Heart left ventricle (tissue), 16 donors: ENCODE measurements around the gene RALGPS1. TPM values are rescaled to one million over a fixed set of nuclear protein-coding genes. Genes with fewer than 3 reads are reported as not detected.

Experiments
- ATAC-seq, 4 donors: fragments of 200-7000 bp; cut with Tn5 transposase; one replicate each; pipeline ENCODE4 v1.9.1; 2020 to 2022; ENCODE audit warnings: moderate library complexity in 4 of 4, mild to moderate bottlenecking in 3 of 4, moderate number of reproducible peaks in 1 of 4
- DNase-seq, 5 donors: peaks; one replicate each; pipeline ENCODE4 v3.0.0-alpha.2; 2020
- H3K27ac ChIP-seq, 12 donors: fragments of 200-600 bp; sonication (generic) in 4 of 12; one replicate each; pipeline versions ENCODE4 v1.5.0 to v1.8.0; 2016 to 2022; ENCODE audit warnings: mild to moderate bottlenecking in 2 of 12
- H3K27me3 ChIP-seq, 9 donors: fragments of 200-600 bp; sonication (generic) in 2 of 9; one replicate each; pipeline versions ENCODE4 v1.5.1 to v1.8.0; 2016 to 2022; ENCODE audit warnings: mild to moderate bottlenecking in 3 of 9
- H3K36me3 ChIP-seq, 9 donors: fragments of 200-600 bp; sonication (generic) in 2 of 9; one replicate each; pipeline versions ENCODE4 v1.5.0 to v1.8.0; 2018 to 2022; ENCODE audit warnings: mild to moderate bottlenecking in 2 of 9
- H3K4me1 ChIP-seq, 12 donors: fragments of 200-600 bp; sonication (generic) in 4 of 12; one replicate each; pipeline versions ENCODE4 v1.5.0 to v1.8.0; 2016 to 2022; ENCODE audit warnings: mild to moderate bottlenecking in 3 of 12
- H3K4me3 ChIP-seq, 12 donors: fragments of 200-600 bp; sonication (generic) in 4 of 12; one replicate each; pipeline versions ENCODE4 v1.5.0 to v1.8.0; 2017 to 2022; ENCODE audit warnings: mild to moderate bottlenecking in 9 of 12, moderate library complexity in 4 of 12
- H3K9me3 ChIP-seq, 12 donors: fragments of 200-600 bp; sonication (generic) in 4 of 12; one replicate each; pipeline versions ENCODE4 v1.5.0 to v1.8.0; 2016 to 2022; ENCODE audit warnings: mild to moderate bottlenecking in 1 of 12
- POLR2A ChIP-seq, 2 donors: fragments of 450-650 bp; IDR thresholded peaks; one replicate each; pipeline ENCODE4 v1.6.1; 2017; ENCODE audit warnings: antibody characterized with exemption in 2 of 2, mild to moderate bottlenecking in 2 of 2, moderate library complexity in 2 of 2
- WGBS, 4 donors: extraction: QIAGEN DNeasy Blood & Tissue Kit in 2 of 4; methylation state at CpG; one replicate each; pipeline versions ENCODE4 v1.1.5 to v1.1.7; 2013 to 2018; 5-methylcytosine and 5-hydroxymethylcytosine counted together
- intact Hi-C, 10 donors: fragments of 100-400 bp; cut with DNase I; formaldehyde crosslinking; loops; one replicate each; pipeline versions ENCODE4 v1.11.1 to v1.14.2; 2022
- polyA plus RNA-seq, 2 donors: library from polyadenylated mRNA; stranded (reverse); fragments of 200-250 nt; gene quantifications; one replicate each; pipeline ENCODE4 v1.2.3, GENCODE V29; 2013
- total RNA-seq, 9 donors: library from RNA; depleted of rRNA in 2 of 9; stranded (reverse); fragments of >200 nt in 2 of 9; fragmentation: NEBNext Ultra II Directional in 3 of 9; extraction: Animal tissue kit (Norgen Biotek cat#: 25700) in 3 of 9; gene quantifications; one replicate each; pipeline versions ENCODE4 v1.1.0 to v1.2.4, GENCODE V29; 2016 to 2023
- TF ChIP-seq, protein P1 (sequence below), 12 donors: fragments of 200-600 bp; sonication (generic) in 4 of 12; IDR thresholded peaks; one replicate each; pipeline versions ENCODE4 v1.5.0 to v1.8.0; 2018 to 2022; ENCODE audit warnings: antibody characterized with exemption in 12 of 12, mild to moderate bottlenecking in 5 of 12
- donor health status: ischemic (EF 13 %, LVEDD 7.1; RV severe dilation, severe dysfunction).
- donor health status: healthy with polysubstance abuse.
- donor health status: DM: no; HTN: yes; CAD: no.
- donor health status: DM: no; HTN: no; CAD: no.
- donor health status: ischemic (EF 25% LVEDD 6.9; RV normal size, moderate dysfunction).
- donor health status: ischemic (EF 25% LVEDD 5.7; RV mildly dilated, moderate dysfunction).
- donor health status: healthy.
- donor health status: DM: yes; HTN: yes; CAD: no.
- donor health status: ischemic (EF 35%, LVEDD 5.7; RV mildly dilated, moderate dysfunction).
- donor health status: nonischemic (EF 11% LVEDD 7.7; RV severe dilation, severe dysfunction).
- donor health status: DM: yes; HTN: yes; CAD: no.
- donor health status: PGD.
- donor health status: ischemic (EF 29% LVEDD 5.4; RV normal size, mild dysfunction).
- donor health status: nonischemic (EF 23%, LVEDD 6.1; RV moderate dilation, normal function).

Gene RALGPS1
- total and polyA plus RNA-seq, 11 donors, result 8.0 to 21.8 (median 14.4) TPM

DNA sequence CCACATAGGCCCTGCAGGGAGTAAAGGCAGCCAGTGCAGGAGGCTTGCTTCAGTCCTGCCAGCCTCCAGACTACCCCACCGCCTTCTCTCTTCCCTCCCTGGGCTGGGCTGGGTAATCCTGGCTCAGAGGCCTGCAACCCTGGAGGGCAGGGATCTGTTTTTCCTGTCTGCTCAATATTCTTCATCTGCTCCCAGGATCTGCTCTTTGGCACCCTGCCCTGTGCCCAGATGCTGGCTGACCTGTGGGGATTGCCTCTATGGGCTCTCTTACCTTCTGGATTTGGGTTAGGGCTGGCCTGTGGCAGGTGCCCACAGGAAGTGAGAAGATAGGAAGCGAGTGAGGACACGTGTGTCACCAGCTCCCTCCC, 215.1 kb downstream of the RALGPS1 start:
- Histone ChIP-seq H3K4me3 (no peak overlapping the region), H3K27me3 (no peaks in the 10 kb centered on the region), H3K4me1 (peaks cover 0 to 63% (median 54%) of the 10 kb centered on the region in 12 donors), H3K36me3 (no peaks in the 10 kb centered on the region), H3K27ac (peak overlapping the region in 10 of 12 donors; percentile 36 to 96 (median 72)), H3K9me3 (no peaks in the 10 kb centered on the region)
- 81 to 89% (median 83%) methylated on average over 3 of the region's 3 CpGs for WGBS, 4 donors
- DNase-seq, result no peak
- ATAC-seq, result no peak
- intact Hi-C loops, result loop anchor here in 1 of 10 donors (5.0 kb wide), 1 partner anchor 53 kb away; no protein-coding TSS in a partner anchor
- TF ChIP-seq, protein P1, sequence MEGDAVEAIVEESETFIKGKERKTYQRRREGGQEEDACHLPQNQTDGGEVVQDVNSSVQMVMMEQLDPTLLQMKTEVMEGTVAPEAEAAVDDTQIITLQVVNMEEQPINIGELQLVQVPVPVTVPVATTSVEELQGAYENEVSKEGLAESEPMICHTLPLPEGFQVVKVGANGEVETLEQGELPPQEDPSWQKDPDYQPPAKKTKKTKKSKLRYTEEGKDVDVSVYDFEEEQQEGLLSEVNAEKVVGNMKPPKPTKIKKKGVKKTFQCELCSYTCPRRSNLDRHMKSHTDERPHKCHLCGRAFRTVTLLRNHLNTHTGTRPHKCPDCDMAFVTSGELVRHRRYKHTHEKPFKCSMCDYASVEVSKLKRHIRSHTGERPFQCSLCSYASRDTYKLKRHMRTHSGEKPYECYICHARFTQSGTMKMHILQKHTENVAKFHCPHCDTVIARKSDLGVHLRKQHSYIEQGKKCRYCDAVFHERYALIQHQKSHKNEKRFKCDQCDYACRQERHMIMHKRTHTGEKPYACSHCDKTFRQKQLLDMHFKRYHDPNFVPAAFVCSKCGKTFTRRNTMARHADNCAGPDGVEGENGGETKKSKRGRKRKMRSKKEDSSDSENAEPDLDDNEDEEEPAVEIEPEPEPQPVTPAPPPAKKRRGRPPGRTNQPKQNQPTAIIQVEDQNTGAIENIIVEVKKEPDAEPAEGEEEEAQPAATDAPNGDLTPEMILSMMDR (IDR thresholded peaks at IDR 0.05), result no peak
- TF ChIP-seq POLR2A (IDR thresholded peaks at IDR 0.05), result no peak

GRCh38 chr9:127130235-127130634, 215.7 kb downstream of the RALGPS1 start:
- H3K9me3 ChIP-seq, result no peaks in the 10 kb centered on the region
- intact Hi-C loops, result loop anchor here in 1 of 10 donors (5.0 kb wide), 1 partner anchor 52 kb away; no protein-coding TSS in a partner anchor
- no peaks in the 10 kb centered on the region for H3K27me3 ChIP-seq
- TF ChIP-seq, protein P1 (IDR thresholded peaks at IDR 0.05), result no peak
- no peak for TF ChIP-seq POLR2A (IDR thresholded peaks at IDR 0.05)
- H3K4me1 ChIP-seq, result peaks cover 0 to 68% (median 57%) of the 10 kb centered on the region in 12 donors
- no peaks in the 10 kb centered on the region for H3K36me3 ChIP-seq
- H3K27ac ChIP-seq, result peak overlapping the region in 8 of 12 donors; percentile 51 to 96 (median 84)
- no peak overlapping the region for H3K4me3 ChIP-seq
- 70 to 83% (median 79%) methylated on average over 2 of the region's 2 CpGs for WGBS, 4 donors
- ATAC-seq (no peak), DNase-seq (no peak)

GRCh38 chr9:127130661-127131538, 216.3 kb downstream of the RALGPS1 start:
- H3K27ac ChIP-seq, result peak overlapping the region in 11 of 12 donors; percentile 32 to 96 (median 77)
- peaks cover 0 to 75% (median 60%) of the 10 kb centered on the region in 12 donors for H3K4me1 ChIP-seq
- intact Hi-C loops, result loop anchor here in 1 of 10 donors (5.0 kb wide), 1 partner anchor 51 kb away; no protein-coding TSS in a partner anchor
- TF ChIP-seq, protein P1 (IDR thresholded peaks at IDR 0.05), result no peak
- no peak for TF ChIP-seq POLR2A (IDR thresholded peaks at IDR 0.05)
- H3K36me3 ChIP-seq, result no peaks in the 10 kb centered on the region
- H3K9me3 ChIP-seq, result no peaks in the 10 kb centered on the region
- ATAC-seq, result peak in 3 of 4 donors; percentile 38 to 64 (median 60)
- no peak overlapping the region for H3K4me3 ChIP-seq
- 65 to 74% (median 71%) methylated on average over 10 of the region's 10 CpGs for WGBS, 4 donors
- DNase-seq, result peak in 2 of 5 donors; percentile 67 to 70
- no peaks in the 10 kb centered on the region for H3K27me3 ChIP-seq

GRCh38 chr9:127131871-127132270, 217.3 kb downstream of the RALGPS1 start:
- intact Hi-C loops, result loop anchor here in 1 of 10 donors (5.0 kb wide), 1 partner anchor 50 kb away; no protein-coding TSS in a partner anchor
- DNase-seq, result peak in 1 of 5 donors; percentile 15
- 77 to 92% (median 84%) methylated on average over 6 of the region's 6 CpGs for WGBS, 4 donors

More at GRCh38 chr9:127131871-127132270, 217.3 kb downstream of the RALGPS1 start:
- H3K9me3 ChIP-seq, result no peaks in the 10 kb centered on the region
- ATAC-seq, result no peak
- peaks cover 0 to 82% (median 61%) of the 10 kb centered on the region in 12 donors for H3K4me1 ChIP-seq
- H3K27me3 ChIP-seq, result no peaks in the 10 kb centered on the region
- H3K4me3 ChIP-seq, result no peak overlapping the region
- H3K27ac ChIP-seq, result peak overlapping the region in 10 of 12 donors; percentile 51 to 96 (median 83)
- TF ChIP-seq, protein P1 (IDR thresholded peaks at IDR 0.05), result no peak
- no peak for TF ChIP-seq POLR2A (IDR thresholded peaks at IDR 0.05)
- H3K36me3 ChIP-seq, result no peaks in the 10 kb centered on the region
